ENCODE measurements around the gene RPL27A.

Gene RPL27A

GRCh38 chr11:8686325-8686724, 3.7 kb downstream of the RPL27A start:
- no peak overlapping the region for H3K9ac ChIP-seq (ENCODE audit: low read depth in 1 of 2, low read length in 2 of 2)
- H3K36me3 ChIP-seq (ENCODE audit: control insufficient read depth in 1 of 2, insufficient read depth in 2 of 2, low read length in 2 of 2), result peaks cover 24 to 33% of the 10 kb centered on the region in 2 donors
- H3K27me3 ChIP-seq (ENCODE audit: control insufficient read depth in 1 of 2, insufficient read depth in 2 of 2, low read length in 2 of 2), result no peaks in the 10 kb centered on the region
- H3K4me1 ChIP-seq (ENCODE audit: control insufficient read depth in 1 of 2, insufficient read depth in 2 of 2, low read length in 2 of 2), result peaks cover 34% of the 10 kb centered on the region in 2 donors
- no peaks in the 10 kb centered on the region for H3K9me3 ChIP-seq (ENCODE audit: control insufficient read depth in 1 of 2, low read length in 2 of 2)
- H3K4me3 ChIP-seq (ENCODE audit: low read depth in 1 of 2, low read length in 2 of 2), result no peak overlapping the region
- H3K27ac ChIP-seq (ENCODE audit: low read depth, low read length), result no peak overlapping the region

- H3K36me3 ChIP-seq (ENCODE audit: control insufficient read depth in 1 of 2, insufficient read depth in 2 of 2, low read length in 2 of 2), result peaks cover 33 to 53% of the 10 kb centered on the region in 2 donors
- H3K4me1 ChIP-seq (ENCODE audit: control insufficient read depth in 1 of 2, insufficient read depth in 2 of 2, low read length in 2 of 2), result peaks cover 29% of the 10 kb centered on the region in 2 donors
- peak overlapping the region; percentile 71 for H3K27ac ChIP-seq (ENCODE audit: low read depth, low read length)
- H3K9ac ChIP-seq (ENCODE audit: low read depth in 1 of 2, low read length in 2 of 2), result peak overlapping the region; percentile 73 to 86
- H3K27me3 ChIP-seq (ENCODE audit: control insufficient read depth in 1 of 2, insufficient read depth in 2 of 2, low read length in 2 of 2), result no peaks in the 10 kb centered on the region
- peak overlapping the region; percentile 78 to 96 for H3K4me3 ChIP-seq (ENCODE audit: low read depth in 1 of 2, low read length in 2 of 2)
- H3K9me3 ChIP-seq (ENCODE audit: control insufficient read depth in 1 of 2, low read length in 2 of 2), result no peaks in the 10 kb centered on the region
These were observed 6.1 kb downstream of the RPL27A start for GRCh38 chr11:8688414-8689362.

GRCh38 chr11:8689726-8690255, 7.2 kb downstream of the RPL27A start:
- peaks cover 18% of the 10 kb centered on the region in 2 donors for H3K4me1 ChIP-seq (ENCODE audit: control insufficient read depth in 1 of 2, insufficient read depth in 2 of 2, low read length in 2 of 2)
- no peaks in the 10 kb centered on the region for H3K9me3 ChIP-seq (ENCODE audit: control insufficient read depth in 1 of 2, low read length in 2 of 2)
- H3K9ac ChIP-seq (ENCODE audit: low read depth in 1 of 2, low read length in 2 of 2), result peak overlapping the region in 1 of 2 donors; percentile 73
- no peaks in the 10 kb centered on the region for H3K27me3 ChIP-seq (ENCODE audit: control insufficient read depth in 1 of 2, insufficient read depth in 2 of 2, low read length in 2 of 2)
- H3K36me3 ChIP-seq (ENCODE audit: control insufficient read depth in 1 of 2, insufficient read depth in 2 of 2, low read length in 2 of 2), result peaks cover 37 to 54% of the 10 kb centered on the region in 2 donors
- peak overlapping the region; percentile 78 to 96 for H3K4me3 ChIP-seq (ENCODE audit: low read depth in 1 of 2, low read length in 2 of 2)
- no peak overlapping the region for H3K27ac ChIP-seq (ENCODE audit: low read depth, low read length)

GRCh38 chr11:8690374-8691342, 8.1 kb downstream of the RPL27A start:
- Histone ChIP-seq H3K9ac (ENCODE audit: low read depth in 1 of 2, low read length in 2 of 2) (no peak overlapping the region), H3K4me1 (ENCODE audit: control insufficient read depth in 1 of 2, insufficient read depth in 2 of 2, low read length in 2 of 2) (peaks cover 11 to 16% of the 10 kb centered on the region in 2 donors), H3K36me3 (ENCODE audit: control insufficient read depth in 1 of 2, insufficient read depth in 2 of 2, low read length in 2 of 2) (peaks cover 28 to 52% of the 10 kb centered on the region in 2 donors), H3K27ac (ENCODE audit: low read depth, low read length) (no peak overlapping the region), H3K27me3 (ENCODE audit: control insufficient read depth in 1 of 2, insufficient read depth in 2 of 2, low read length in 2 of 2) (no peaks in the 10 kb centered on the region), H3K4me3 (ENCODE audit: low read depth in 1 of 2, low read length in 2 of 2) (no peak overlapping the region), H3K9me3 (ENCODE audit: control insufficient read depth in 1 of 2, low read length in 2 of 2) (no peaks in the 10 kb centered on the region)

- Histone ChIP-seq H3K9me3 (ENCODE audit: control insufficient read depth in 1 of 2, low read length in 2 of 2) (no peaks in the 10 kb centered on the region), H3K36me3 (ENCODE audit: control insufficient read depth in 1 of 2, insufficient read depth in 2 of 2, low read length in 2 of 2) (peaks cover 28 to 52% of the 10 kb centered on the region in 2 donors), H3K4me3 (ENCODE audit: low read depth in 1 of 2, low read length in 2 of 2) (no peak overlapping the region), H3K4me1 (ENCODE audit: control insufficient read depth in 1 of 2, insufficient read depth in 2 of 2, low read length in 2 of 2) (peaks cover 11 to 16% of the 10 kb centered on the region in 2 donors), H3K27ac (ENCODE audit: low read depth, low read length) (no peak overlapping the region), H3K27me3 (ENCODE audit: control insufficient read depth in 1 of 2, insufficient read depth in 2 of 2, low read length in 2 of 2) (no peaks in the 10 kb centered on the region), H3K9ac (ENCODE audit: low read depth in 1 of 2, low read length in 2 of 2) (no peak overlapping the region)
These were observed 9.0 kb downstream of the RPL27A start for GRCh38 chr11:8691601-8692000.

GRCh38 chr11:8692417-8692816, 9.8 kb downstream of the RPL27A start:
- H3K4me3 ChIP-seq (ENCODE audit: low read depth in 1 of 2, low read length in 2 of 2), result no peak overlapping the region
- no peak overlapping the region for H3K9ac ChIP-seq (ENCODE audit: low read depth in 1 of 2, low read length in 2 of 2)
- no peaks in the 10 kb centered on the region for H3K27me3 ChIP-seq (ENCODE audit: control insufficient read depth in 1 of 2, insufficient read depth in 2 of 2, low read length in 2 of 2)
- peaks cover 11 to 16% of the 10 kb centered on the region in 2 donors for H3K4me1 ChIP-seq (ENCODE audit: control insufficient read depth in 1 of 2, insufficient read depth in 2 of 2, low read length in 2 of 2)
- peaks cover 30 to 56% of the 10 kb centered on the region in 2 donors for H3K36me3 ChIP-seq (ENCODE audit: control insufficient read depth in 1 of 2, insufficient read depth in 2 of 2, low read length in 2 of 2)
- H3K27ac ChIP-seq (ENCODE audit: low read depth, low read length), result no peak overlapping the region
- H3K9me3 ChIP-seq (ENCODE audit: control insufficient read depth in 1 of 2, low read length in 2 of 2), result no peaks in the 10 kb centered on the region

- Histone ChIP-seq H3K9me3 (ENCODE audit: control insufficient read depth in 1 of 2, low read length in 2 of 2) (no peaks in the 10 kb centered on the region), H3K4me1 (ENCODE audit: control insufficient read depth in 1 of 2, insufficient read depth in 2 of 2, low read length in 2 of 2) (peaks cover 7 to 11% of the 10 kb centered on the region in 2 donors), H3K27me3 (ENCODE audit: control insufficient read depth in 1 of 2, insufficient read depth in 2 of 2, low read length in 2 of 2) (no peaks in the 10 kb centered on the region), H3K27ac (ENCODE audit: low read depth, low read length) (no peak overlapping the region), H3K9ac (ENCODE audit: low read depth in 1 of 2, low read length in 2 of 2) (no peak overlapping the region), H3K4me3 (ENCODE audit: low read depth in 1 of 2, low read length in 2 of 2) (no peak overlapping the region), H3K36me3 (ENCODE audit: control insufficient read depth in 1 of 2, insufficient read depth in 2 of 2, low read length in 2 of 2) (peaks cover 33 to 61% of the 10 kb centered on the region in 2 donors)
These were observed 10.5 kb downstream of the RPL27A start for GRCh38 chr11:8693010-8693551.

- Histone ChIP-seq H3K36me3 (ENCODE audit: control insufficient read depth in 1 of 2, insufficient read depth in 2 of 2, low read length in 2 of 2) (peaks cover 38 to 66% of the 10 kb centered on the region in 2 donors), H3K27ac (ENCODE audit: low read depth, low read length) (no peak overlapping the region), H3K4me1 (ENCODE audit: control insufficient read depth in 1 of 2, insufficient read depth in 2 of 2, low read length in 2 of 2) (peaks cover 5 to 8% of the 10 kb centered on the region in 2 donors), H3K9ac (ENCODE audit: low read depth in 1 of 2, low read length in 2 of 2) (no peak overlapping the region), H3K4me3 (ENCODE audit: low read depth in 1 of 2, low read length in 2 of 2) (no peak overlapping the region), H3K27me3 (ENCODE audit: control insufficient read depth in 1 of 2, insufficient read depth in 2 of 2, low read length in 2 of 2) (no peaks in the 10 kb centered on the region), H3K9me3 (ENCODE audit: control insufficient read depth in 1 of 2, low read length in 2 of 2) (no peaks in the 10 kb centered on the region)
These were observed 11.0 kb downstream of the RPL27A start for GRCh38 chr11:8693555-8693954.

GRCh38 chr11:8694137-8694536, 11.5 kb downstream of the RPL27A start:
- H3K36me3 ChIP-seq (ENCODE audit: control insufficient read depth in 1 of 2, insufficient read depth in 2 of 2, low read length in 2 of 2), result peaks cover 41 to 71% of the 10 kb centered on the region in 2 donors
- no peaks in the 10 kb centered on the region for H3K9me3 ChIP-seq (ENCODE audit: control insufficient read depth in 1 of 2, low read length in 2 of 2)
- peaks cover 7 to 8% of the 10 kb centered on the region in 2 donors for H3K4me1 ChIP-seq (ENCODE audit: control insufficient read depth in 1 of 2, insufficient read depth in 2 of 2, low read length in 2 of 2)
- H3K4me3 ChIP-seq (ENCODE audit: low read depth in 1 of 2, low read length in 2 of 2), result no peak overlapping the region
- H3K27ac ChIP-seq (ENCODE audit: low read depth, low read length), result no peak overlapping the region
- no peaks in the 10 kb centered on the region for H3K27me3 ChIP-seq (ENCODE audit: control insufficient read depth in 1 of 2, insufficient read depth in 2 of 2, low read length in 2 of 2)
- no peak overlapping the region for H3K9ac ChIP-seq (ENCODE audit: low read depth in 1 of 2, low read length in 2 of 2)
